Muscle of arm (tissue), 12 donors: ENCODE data around the gene CAMKV. TPM values are rescaled to one million over a fixed set of nuclear protein-coding genes. Genes with fewer than 3 reads are reported as not detected.

ENCODE experiments used
- DNase-seq: peaks from one replicate; pipeline ENCODE4 v3.0.0-alpha.2; 2013
- polyA plus RNA-seq, 12 donors: library from polyadenylated mRNA; unstranded; fragments of 120-200 nt; gene quantifications; one replicate each; pipeline ENCODE4 v1.2.1, GENCODE V29; 2013; ENCODE audit not compliant: insufficient read length in 12 of 12

CAMKV gene
- polyA plus RNA-seq, 12 donors: 0.13 to 0.77 (median 0.37) TPM; not detected in 2

DNA sequence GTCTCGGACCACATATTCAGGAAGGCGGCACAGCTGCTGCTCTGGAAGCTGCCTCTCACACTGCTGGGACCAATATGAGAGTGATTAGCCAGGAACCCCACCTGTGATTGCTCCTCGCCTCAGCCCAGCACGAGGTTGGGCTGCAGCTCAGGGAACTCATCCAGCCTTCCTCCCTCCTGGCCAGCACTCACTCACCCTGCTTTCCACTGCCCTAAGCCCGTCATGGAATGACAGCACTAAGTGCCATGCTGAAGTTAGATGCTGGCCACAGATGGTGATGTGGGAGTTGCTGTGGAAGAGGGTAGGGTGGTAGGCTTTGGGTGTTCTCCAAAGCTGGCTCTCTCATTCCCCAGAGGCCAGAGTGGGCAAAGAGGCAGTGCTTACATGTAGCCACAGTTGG, 26.6 kb upstream of the CAMKV start:
- no peak for DNase-seq

DNA sequence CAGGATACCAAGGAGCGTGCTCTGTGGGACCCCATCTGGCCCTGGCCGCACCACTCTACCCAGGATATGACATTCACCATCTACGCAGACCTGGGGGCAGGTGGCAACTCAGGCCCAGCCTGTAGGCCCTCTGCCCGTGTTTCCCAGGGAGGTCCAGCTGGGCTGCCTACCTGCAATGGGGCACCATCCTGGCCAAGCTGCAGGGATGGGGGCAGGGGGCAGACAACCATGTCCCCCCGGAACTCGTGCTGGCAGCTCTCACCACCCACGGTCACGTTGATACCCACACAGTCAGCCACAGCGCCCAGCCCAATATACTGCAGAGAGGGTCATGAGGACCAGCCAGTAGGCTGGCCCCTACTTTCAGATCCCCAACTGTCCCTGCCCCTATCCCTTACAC, 26.1 kb upstream of the CAMKV start:
- no peak for DNase-seq

DNA sequence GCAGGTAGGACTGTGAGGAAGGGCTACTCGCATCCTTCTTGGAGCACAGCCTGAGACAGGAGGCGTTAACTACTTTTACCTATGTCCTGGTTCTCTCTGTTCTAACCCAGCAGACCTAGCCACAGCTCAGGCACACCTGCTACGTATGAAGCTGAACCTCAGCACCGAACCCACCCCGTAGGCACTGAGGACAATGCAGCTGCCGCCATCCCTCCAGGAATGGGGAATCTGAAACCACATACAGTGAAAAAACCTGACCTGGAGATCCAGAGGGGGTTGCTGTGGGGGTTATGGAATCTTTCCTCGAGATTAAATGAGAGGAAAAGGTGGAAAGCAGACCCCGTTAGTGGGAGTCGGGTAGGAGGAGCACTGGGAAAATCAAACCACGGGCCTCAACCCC, 19.6 kb upstream of the CAMKV start:
- DNase-seq: no peak

DNA sequence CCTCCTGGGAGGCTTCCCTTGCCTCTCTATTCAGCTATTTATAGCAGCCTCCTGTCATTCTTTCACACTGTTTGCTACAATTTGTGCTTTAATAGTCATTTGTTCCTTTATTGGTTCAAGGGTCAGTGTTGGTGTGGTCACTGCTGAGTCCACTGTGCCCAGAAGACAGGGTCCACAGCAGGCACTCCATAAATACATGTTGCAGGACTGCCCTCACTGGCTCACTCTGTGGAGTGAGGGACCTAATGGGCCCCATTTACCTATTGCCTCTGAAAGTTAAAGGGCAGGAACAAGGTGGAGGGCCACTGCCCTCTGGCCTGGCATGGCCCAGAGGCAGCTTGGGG, 17.2 kb upstream of the CAMKV start:
- no peak for DNase-seq

DNA sequence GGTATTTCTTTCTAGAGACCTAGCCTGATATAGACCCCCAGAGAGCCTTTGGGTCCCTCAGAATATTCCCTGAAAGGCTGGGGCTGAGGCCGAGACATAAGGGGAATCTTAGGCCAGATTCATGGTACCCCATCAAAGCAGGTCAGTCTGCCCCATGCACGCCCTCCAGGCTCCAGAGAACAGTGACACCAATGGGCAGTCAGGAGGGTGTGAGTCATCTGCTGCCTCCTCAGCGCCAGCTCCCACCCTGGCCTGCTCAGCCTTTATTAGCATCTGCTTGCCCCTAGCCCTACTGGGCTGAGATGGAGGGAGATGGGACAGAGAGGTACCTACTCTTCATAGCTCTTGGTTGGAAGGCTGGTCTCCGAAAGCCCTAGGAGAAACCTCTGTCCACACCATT, 14.3 kb upstream of the CAMKV start:
- no peak for DNase-seq

GRCh38 chr3:49882166-49882565, 12.5 kb upstream of the CAMKV start:
- DNase-seq: peak; percentile 64

DNA sequence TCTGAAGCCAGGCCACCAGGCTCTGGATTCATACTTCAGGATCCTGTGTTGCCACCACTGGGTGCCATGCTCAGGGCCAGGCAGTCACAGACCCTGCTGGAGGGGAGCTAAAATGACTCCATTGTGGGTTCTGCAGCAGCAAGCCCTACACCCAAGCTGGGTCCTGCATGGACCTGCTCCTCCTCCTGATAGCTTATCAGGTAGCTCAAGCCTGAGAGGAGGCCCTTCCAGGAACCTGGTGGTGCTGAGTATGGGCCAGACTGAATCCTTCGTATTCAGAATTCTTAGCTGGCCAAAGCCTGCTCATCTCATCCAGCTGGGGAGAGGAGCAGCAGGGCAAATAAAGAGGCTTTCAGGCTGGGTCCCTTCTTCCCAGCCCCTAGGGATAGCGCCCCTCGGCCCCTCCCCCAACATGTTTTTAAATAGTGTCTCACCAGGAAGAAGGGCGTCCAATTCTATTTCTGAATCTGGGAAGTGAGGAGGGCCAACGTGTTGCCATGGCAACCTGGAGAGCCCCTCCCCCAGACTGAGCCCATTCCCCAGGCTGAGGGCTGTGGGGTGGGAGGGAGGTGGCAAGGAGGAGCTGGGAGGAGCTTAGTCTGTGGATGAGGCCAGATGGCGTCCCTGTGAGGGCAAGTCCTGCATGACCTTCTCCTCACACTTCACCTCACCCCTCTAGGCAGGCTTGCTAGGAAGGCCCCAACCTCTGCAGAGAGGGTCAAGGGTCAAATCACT, 11.0 kb upstream of the CAMKV start:
- DNase-seq: no peak

DNA sequence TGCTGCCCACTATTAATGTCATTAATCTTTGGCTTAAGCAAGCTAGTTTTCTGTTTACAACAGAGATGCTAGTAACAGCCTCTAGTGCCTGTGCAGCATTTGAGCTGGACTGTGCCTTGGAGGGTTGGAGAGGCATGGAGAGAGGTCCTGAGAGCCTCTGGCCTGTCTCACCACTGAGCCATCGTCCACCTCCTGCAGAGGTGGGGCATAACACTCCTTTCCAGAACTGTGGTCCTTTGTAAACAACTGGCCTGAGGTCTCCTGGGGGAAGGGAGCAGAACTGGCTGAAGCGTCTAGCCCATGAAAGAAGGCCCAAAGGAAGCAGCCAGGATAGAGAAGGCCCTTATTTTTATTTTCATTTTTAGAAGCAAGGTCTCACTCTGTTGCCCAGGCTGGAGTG, 10.0 kb upstream of the CAMKV start:
- DNase-seq: no peak

GRCh38 chr3:49878686-49879085, 9.0 kb upstream of the CAMKV start:
- no peak for DNase-seq

- DNase-seq: no peak
Observed at GRCh38 chr3:49877716-49878115, 8.0 kb upstream of the CAMKV start.

DNA sequence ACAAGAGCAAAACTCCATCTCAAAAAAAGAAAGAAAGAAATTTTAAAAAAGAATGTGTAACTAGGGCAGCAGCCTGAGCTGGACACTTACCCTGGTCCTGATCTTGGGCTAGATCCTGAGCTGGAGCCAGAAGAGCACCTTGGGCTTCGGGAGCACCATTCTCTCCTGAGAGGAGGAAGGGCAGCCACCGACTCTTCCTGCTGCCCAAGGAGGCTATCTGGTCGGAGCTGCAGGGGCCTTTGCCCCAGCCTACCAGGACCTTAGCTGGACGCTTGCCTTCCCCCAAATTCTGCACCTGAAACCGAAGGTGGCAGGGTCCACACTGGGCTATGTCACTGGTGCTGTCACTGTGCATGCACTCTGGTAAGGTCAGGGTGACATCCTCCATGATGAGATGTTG, 6.9 kb upstream of the CAMKV start:
- DNase-seq: no peak

DNA sequence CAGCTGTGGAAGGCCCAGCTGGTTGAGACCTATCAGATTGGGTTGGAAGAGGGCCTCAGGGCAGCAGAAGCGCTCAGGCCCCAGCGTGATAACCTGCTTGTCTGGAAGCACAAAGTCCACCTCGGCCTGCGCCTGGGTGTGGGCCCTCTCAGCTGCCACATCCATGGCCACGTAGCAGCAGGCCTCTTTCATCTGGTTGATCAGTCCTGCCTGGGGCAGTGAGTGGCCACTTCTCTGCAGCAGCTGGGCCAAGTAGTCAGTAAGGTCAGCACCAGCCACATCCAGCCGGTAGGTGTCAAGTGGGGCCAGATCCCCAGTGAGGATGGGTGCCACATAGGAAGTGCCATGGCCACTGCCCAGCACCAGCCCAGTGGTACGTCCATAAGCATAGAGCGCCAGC, 3.9 kb upstream of the CAMKV start:
- no peak for DNase-seq

GRCh38 chr3:49872801-49873281, 3.1 kb upstream of the CAMKV start:
- DNase-seq: no peak

DNA sequence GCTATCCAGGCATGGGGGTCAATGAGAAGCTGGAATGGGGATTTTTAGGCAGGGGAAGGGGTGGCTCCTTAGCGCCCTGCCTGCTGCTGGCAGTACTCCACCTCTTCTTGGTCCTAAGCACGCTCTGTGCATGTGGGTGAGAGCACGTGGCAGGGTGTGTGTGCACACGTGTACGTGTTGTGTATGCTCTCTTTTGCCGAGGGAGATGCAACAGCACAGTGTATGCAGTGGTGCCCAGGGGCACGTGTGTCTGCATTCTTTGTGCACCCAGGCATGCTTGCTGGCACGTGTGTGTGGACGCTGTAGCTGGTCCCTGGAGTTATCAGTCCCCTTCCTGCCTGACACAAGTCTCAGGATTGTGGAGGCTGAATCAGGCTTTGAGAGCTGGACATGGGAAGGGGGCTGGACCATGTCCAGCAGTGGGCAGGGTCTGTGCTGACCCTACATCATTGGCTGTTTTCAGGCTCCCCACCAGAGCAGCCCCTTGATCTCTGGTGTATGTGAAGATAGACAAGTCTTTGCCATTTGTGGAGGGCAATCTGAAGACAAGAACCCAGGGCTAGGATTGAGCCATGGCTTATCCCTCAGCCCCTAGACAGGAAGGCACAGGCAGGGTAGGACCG, 1.9 kb upstream of the CAMKV start:
- no peak for DNase-seq

DNA sequence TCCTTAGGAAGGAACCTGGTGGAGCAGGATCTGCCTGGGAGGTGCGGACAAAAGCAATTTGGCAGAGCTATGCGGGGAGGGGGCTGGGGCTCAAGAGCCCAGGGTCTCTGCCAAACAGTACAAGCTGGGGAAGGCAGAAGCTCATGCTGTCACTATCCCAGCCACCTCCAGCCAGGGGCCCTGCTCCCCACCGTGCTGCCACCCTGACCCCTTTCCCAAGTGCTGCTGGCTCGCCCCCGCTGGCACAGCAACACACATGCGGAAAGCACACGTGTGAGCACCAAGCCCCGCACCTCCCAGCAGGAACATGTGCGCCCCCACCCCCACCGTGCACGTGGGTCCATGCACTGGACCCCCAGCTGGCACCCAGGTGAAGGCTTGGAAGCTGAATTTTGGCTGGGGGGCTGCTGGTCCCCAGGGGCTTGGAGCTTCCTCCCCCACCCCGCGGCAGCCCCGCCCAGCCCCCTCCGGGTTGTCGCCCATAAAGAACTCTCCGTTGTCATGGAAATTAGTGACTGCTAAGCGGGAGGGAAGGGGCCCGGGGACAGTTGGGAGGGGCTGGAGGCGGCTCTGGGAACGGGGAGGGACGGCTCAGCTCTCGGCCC, 742 bp downstream of the CAMKV start:
- no peak for DNase-seq

GRCh38 chr3:49867871-49868321, 1.8 kb downstream of the CAMKV start:
- no peak for DNase-seq

- DNase-seq: no peak
Observed at GRCh38 chr3:49867400-49867799, 2.3 kb downstream of the CAMKV start.

DNA sequence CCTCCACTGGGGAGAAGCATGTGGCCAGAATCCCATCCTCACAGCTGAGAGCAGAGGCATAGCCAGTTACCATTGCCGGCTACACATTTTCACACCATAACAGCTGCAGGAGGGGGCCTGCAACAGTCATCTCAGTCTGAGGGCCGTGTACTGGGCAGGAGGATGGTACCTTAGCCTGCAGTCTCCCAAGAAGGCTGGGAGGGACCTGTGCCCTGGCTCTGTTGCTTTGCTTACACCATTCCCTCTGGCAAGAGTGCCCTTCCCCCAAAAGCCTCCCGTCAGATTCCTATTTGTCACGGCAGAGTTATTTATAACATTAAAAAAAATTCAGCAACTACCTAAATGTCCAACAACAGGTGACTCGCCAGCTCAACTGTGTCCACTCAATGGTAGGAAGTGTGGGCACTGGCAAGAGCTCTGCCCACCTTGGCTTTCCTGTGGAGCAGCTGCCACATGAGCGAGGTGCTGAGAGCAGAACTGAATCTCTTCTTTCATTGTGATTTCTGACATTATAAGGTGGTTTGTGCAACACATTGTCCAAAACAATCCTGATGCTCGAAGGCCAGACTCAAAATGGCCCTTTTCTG, 4.4 kb downstream of the CAMKV start:
- no peak for DNase-seq

GRCh38 chr3:49864505-49864904, 5.2 kb downstream of the CAMKV start:
- no peak for DNase-seq

DNA sequence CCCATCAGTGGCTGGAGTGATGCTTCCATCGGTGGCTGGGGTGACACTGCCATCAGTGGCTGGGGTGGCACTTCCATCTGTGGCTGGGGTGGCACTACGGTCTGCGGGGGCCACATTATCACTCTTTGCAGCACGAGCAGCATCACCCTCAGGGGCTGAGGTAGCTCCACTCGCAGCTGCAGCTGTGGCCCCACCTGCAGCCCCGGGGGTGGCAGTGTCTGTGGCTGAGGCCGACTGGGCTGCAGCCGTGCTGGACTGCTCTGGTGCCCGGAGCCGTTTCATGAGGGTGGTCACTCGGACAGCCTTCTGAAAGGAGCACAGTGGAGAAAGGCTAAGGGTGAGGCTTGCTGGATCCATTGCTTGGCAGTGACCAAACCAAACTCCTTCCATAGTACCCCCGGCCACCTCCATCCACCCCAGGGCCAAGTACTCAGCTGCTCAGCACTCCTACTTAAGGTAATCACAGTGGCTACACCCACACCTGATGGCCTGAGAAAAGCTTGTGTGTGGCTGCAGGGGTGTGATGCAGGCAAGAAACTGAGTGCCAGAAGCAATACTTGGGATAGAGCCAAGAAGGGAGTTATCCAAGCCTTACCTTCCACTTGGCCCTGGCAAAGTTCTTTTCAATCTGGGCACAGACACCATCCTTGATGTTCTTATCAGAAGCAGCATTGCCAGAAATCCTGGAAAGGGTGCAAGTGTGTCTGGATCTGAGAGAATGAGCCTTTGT, 10.0 kb downstream of the CAMKV start:
- DNase-seq: no peak

GRCh38 chr3:49856181-49857005, 13.3 kb downstream of the CAMKV start, which contains the start of gene TRAIP:
TSS of gene TRAIP (minus strand) at chr3:49856564. CDS start at chr3:49856453, 111 bp downstream.
- DNase-seq: peak; percentile 97
